Memory B cell (primary cell): ENCODE measurements around the gene MYZAP.

Source experiments
- ATAC-seq: fragments of 150-1000 bp; cut with Tn5 transposase; 2 replicates; pipeline ENCODE4 v1.10.0; 2021; ENCODE audit warnings: low read depth, mild to moderate bottlenecking, moderate library complexity
- DNase-seq, 2 donors: peaks; one replicate each; pipeline ENCODE4 v3.0.0; 2022; ENCODE audit warnings: low spot score in 2 of 2
- H3K27ac Mint-ChIP-seq: one replicate; pipeline ENCODE4 v1.8.0; 2022; ENCODE audit warnings: mild to moderate bottlenecking, moderate library complexity, mixed read lengths
- H3K27me3 Mint-ChIP-seq: one replicate; pipeline ENCODE4 v1.8.0; 2022; ENCODE audit warnings: mixed read lengths
- H3K36me3 Mint-ChIP-seq: one replicate; pipeline ENCODE4 v1.8.0; 2022; ENCODE audit warnings: mild to moderate bottlenecking, mixed read lengths
- H3K4me1 Mint-ChIP-seq: one replicate; pipeline ENCODE4 v1.8.0; 2022; ENCODE audit warnings: mixed read lengths
- H3K4me3 Mint-ChIP-seq: one replicate; pipeline ENCODE4 v1.8.0; 2022; ENCODE audit warnings: mild to moderate bottlenecking, moderate library complexity, mixed read lengths
- H3K9me3 Mint-ChIP-seq: one replicate; pipeline ENCODE4 v1.8.0; 2022; ENCODE audit warnings: mixed read lengths

The MYZAP gene

GRCh38 chr15:57571725-57572124 lies 20.0 kb upstream of the MYZAP start:
- DNase-seq (no peak), ATAC-seq (no peak)
- H3K36me3 Mint-ChIP-seq = no peaks in the 10 kb centered on the region
- no peaks in the 10 kb centered on the region for H3K9me3 Mint-ChIP-seq
- no peak overlapping the region for H3K27ac Mint-ChIP-seq
- H3K4me1 Mint-ChIP-seq = peaks cover 8% of the 10 kb centered on the region
- no peak overlapping the region for H3K4me3 Mint-ChIP-seq
- no peaks in the 10 kb centered on the region for H3K27me3 Mint-ChIP-seq

DNA sequence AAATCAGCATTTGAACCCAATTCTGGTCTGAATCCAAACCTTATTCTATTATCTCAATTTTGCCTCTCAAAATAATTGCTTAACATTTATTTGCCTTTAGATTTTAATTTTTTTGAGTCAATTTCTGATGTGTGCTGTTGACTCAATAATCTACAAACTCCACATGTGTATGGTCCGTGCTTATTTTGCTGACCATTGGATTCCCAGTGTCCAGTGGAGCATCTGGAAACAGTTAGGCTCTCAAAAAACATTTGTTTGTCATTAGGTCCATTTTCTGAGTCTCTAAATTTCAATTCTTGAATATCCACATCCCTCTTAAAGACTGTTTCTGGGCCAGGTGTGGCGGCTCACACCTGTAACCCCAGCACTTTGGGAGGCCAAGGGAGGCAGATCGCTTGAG lies 19.2 kb upstream of the MYZAP start:
- no peak for DNase-seq
- peaks cover 8% of the 10 kb centered on the region for H3K4me1 Mint-ChIP-seq
- no peaks in the 10 kb centered on the region for H3K36me3 Mint-ChIP-seq
- no peak overlapping the region for H3K27ac Mint-ChIP-seq
- no peak overlapping the region for H3K4me3 Mint-ChIP-seq
- no peak for ATAC-seq
- H3K9me3 Mint-ChIP-seq = no peaks in the 10 kb centered on the region
- no peaks in the 10 kb centered on the region for H3K27me3 Mint-ChIP-seq

- peak overlapping the region; percentile 33 for H3K27ac Mint-ChIP-seq
- ATAC-seq (no peak), DNase-seq (no peak)
- no peaks in the 10 kb centered on the region for H3K36me3 Mint-ChIP-seq
- H3K4me3 Mint-ChIP-seq = no peak overlapping the region
- no peaks in the 10 kb centered on the region for H3K9me3 Mint-ChIP-seq
- H3K27me3 Mint-ChIP-seq = no peaks in the 10 kb centered on the region
- peaks cover 6% of the 10 kb centered on the region for H3K4me1 Mint-ChIP-seq
Observed at GRCh38 chr15:57573151-57573550, 18.6 kb upstream of the MYZAP start.

- Mint-ChIP-seq H3K27ac (no peak overlapping the region), H3K9me3 (no peaks in the 10 kb centered on the region), H3K4me1 (peaks cover 2% of the 10 kb centered on the region), H3K27me3 (peaks cover 4% of the 10 kb centered on the region), H3K4me3 (no peak overlapping the region), H3K36me3 (no peaks in the 10 kb centered on the region)
- ATAC-seq = no peak
- no peak for DNase-seq
Observed at GRCh38 chr15:57575363-57575762, 16.3 kb upstream of the MYZAP start.

- Mint-ChIP-seq H3K27me3 (peaks cover 15% of the 10 kb centered on the region), H3K4me1 (no peaks in the 10 kb centered on the region)
- no peak for ATAC-seq
Observed at GRCh38 chr15:57578288-57578900, 13.3 kb upstream of the MYZAP start.

GRCh38 chr15:57580428-57580827 lies 11.3 kb upstream of the MYZAP start:
- no peak for ATAC-seq
- no peaks in the 10 kb centered on the region for H3K4me1 Mint-ChIP-seq
- peaks cover 15% of the 10 kb centered on the region for H3K27me3 Mint-ChIP-seq
- H3K9me3 Mint-ChIP-seq = peaks cover 5% of the 10 kb centered on the region
- no peak overlapping the region for H3K4me3 Mint-ChIP-seq
- no peak for DNase-seq
- H3K36me3 Mint-ChIP-seq = peaks cover 8% of the 10 kb centered on the region
- no peak overlapping the region for H3K27ac Mint-ChIP-seq

More at GRCh38 chr15:57578288-57578900, 13.3 kb upstream of the MYZAP start:
- H3K9me3 Mint-ChIP-seq = peaks cover 5% of the 10 kb centered on the region
- H3K27ac Mint-ChIP-seq = no peak overlapping the region
- no peak overlapping the region for H3K4me3 Mint-ChIP-seq
- DNase-seq = no peak
- H3K36me3 Mint-ChIP-seq = peaks cover 7% of the 10 kb centered on the region

DNA sequence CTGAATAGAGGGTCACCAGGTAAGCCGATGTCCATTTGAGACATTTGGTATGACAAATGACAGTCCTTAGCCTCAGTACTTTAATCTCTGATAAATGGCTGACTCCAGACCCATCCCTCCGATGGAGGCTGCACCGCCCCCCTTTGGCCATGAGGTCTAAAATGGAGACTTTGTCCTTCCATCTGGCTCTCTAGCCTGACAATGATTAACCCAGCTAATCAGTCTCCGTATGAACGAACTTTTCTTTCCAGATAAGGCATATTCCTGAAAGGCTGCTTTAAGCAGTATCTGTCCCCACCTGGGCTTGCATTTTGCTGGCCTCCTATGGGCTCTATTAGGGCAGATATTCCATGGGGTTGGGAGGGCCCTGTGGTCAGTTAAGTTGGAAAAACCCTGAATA lies 10.8 kb upstream of the MYZAP start:
- DNase-seq (no peak), ATAC-seq (no peak)
- Mint-ChIP-seq H3K4me3 (no peak overlapping the region), H3K9me3 (peaks cover 5% of the 10 kb centered on the region), H3K4me1 (no peaks in the 10 kb centered on the region), H3K36me3 (peaks cover 8% of the 10 kb centered on the region), H3K27me3 (peaks cover 15% of the 10 kb centered on the region), H3K27ac (no peak overlapping the region)

- Mint-ChIP-seq H3K27ac (no peak overlapping the region), H3K4me1 (peaks cover 2% of the 10 kb centered on the region), H3K27me3 (peaks cover 15% of the 10 kb centered on the region), H3K36me3 (peaks cover 8% of the 10 kb centered on the region), H3K4me3 (no peak overlapping the region), H3K9me3 (peaks cover 5% of the 10 kb centered on the region)
- DNase-seq (no peak), ATAC-seq (no peak)
Observed at GRCh38 chr15:57582090-57582489, 9.6 kb upstream of the MYZAP start.

- Mint-ChIP-seq H3K4me3 (no peak overlapping the region), H3K36me3 (peaks cover 12% of the 10 kb centered on the region), H3K9me3 (peaks cover 8% of the 10 kb centered on the region), H3K27ac (no peak overlapping the region), H3K4me1 (peaks cover 11% of the 10 kb centered on the region), H3K27me3 (peaks cover 15% of the 10 kb centered on the region)
- DNase-seq (no peak), ATAC-seq (no peak)
Observed at GRCh38 chr15:57583282-57583681, 8.4 kb upstream of the MYZAP start.

GRCh38 chr15:57583720-57584119 lies 8.0 kb upstream of the MYZAP start:
- peaks cover 15% of the 10 kb centered on the region for H3K27me3 Mint-ChIP-seq
- no peak overlapping the region for H3K4me3 Mint-ChIP-seq
- peaks cover 8% of the 10 kb centered on the region for H3K9me3 Mint-ChIP-seq
- peaks cover 11% of the 10 kb centered on the region for H3K4me1 Mint-ChIP-seq
- no peak for ATAC-seq
- H3K27ac Mint-ChIP-seq = no peak overlapping the region
- peaks cover 12% of the 10 kb centered on the region for H3K36me3 Mint-ChIP-seq
- DNase-seq = no peak

DNA sequence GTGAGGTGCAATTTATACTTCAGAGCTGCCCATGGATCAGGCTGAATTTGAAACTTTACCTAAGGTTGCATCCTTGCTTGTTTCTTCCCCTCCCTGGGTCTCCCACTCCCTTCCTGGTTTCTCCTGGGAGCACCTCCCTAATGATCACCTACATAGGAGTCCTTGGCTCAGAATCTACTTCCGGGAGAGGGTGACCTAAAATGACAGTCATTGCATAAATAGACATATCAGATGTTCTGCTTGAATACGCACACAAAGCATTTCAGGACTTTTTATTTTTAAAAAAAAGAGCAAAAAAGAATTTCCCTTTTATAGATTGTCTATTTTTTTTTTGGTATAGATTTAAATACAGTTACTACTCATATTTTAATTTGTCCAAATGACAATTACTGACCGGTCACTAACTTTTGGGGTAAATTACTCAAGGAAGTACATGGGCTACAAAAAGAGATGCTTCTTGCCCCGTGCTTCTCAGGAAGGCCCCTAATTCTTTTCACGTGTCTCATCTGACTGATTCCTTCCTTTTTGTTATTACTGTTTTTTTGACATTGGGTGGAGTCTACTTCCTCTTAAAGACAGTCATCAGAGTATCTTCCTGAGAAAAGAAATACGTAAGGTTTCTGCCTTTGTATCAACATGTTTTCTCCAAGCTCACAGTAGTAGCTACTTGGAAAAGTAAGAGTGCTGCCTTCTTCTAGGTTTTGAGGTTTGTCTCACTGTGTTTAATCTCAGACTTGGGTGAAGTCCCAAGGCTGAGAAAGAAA lies 4.9 kb upstream of the MYZAP start:
- ATAC-seq (peak; percentile 86), DNase-seq (peak in 1 of 2 donors; percentile 41)
- Mint-ChIP-seq H3K4me3 (peak overlapping the region; percentile 45), H3K27me3 (peaks cover 18% of the 10 kb centered on the region), H3K27ac (peak overlapping the region; percentile 90), H3K36me3 (peaks cover 15% of the 10 kb centered on the region), H3K4me1 (peaks cover 24% of the 10 kb centered on the region), H3K9me3 (peaks cover 8% of the 10 kb centered on the region)

GRCh38 chr15:57589281-57589680 lies 2.4 kb upstream of the MYZAP start:
- DNase-seq (no peak), ATAC-seq (no peak)
- no peak overlapping the region for H3K4me3 Mint-ChIP-seq
- peaks cover 14% of the 10 kb centered on the region for H3K27me3 Mint-ChIP-seq
- H3K9me3 Mint-ChIP-seq = peaks cover 2% of the 10 kb centered on the region
- H3K36me3 Mint-ChIP-seq = peaks cover 7% of the 10 kb centered on the region
- H3K4me1 Mint-ChIP-seq = peaks cover 24% of the 10 kb centered on the region
- no peak overlapping the region for H3K27ac Mint-ChIP-seq

DNA sequence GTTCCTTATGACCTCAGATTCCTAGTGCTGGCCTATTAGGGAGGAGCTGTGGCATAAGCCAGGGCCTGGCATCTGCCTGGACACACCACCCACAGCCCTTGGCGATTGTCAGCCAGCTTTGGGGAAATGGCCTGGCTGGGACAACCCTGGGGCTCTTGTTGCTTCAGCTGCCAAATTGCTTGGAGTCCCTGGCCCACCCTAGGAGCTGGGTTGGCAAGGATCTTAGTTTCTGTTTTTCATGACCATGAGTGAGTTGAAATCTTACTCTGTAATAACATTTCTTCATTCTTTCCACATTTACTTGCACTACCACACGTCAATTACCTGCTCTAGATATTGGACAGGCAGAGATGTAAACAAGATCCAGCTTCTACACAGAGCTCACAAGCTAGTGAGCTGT lies 1.9 kb upstream of the MYZAP start:
- DNase-seq (no peak), ATAC-seq (no peak)
- Mint-ChIP-seq H3K27me3 (peaks cover 14% of the 10 kb centered on the region), H3K4me1 (peaks cover 24% of the 10 kb centered on the region), H3K27ac (no peak overlapping the region), H3K4me3 (no peak overlapping the region), H3K36me3 (peaks cover 7% of the 10 kb centered on the region), H3K9me3 (peaks cover 2% of the 10 kb centered on the region)

GRCh38 chr15:57591237-57591821 lies 375 bp upstream of the MYZAP start:
- peak overlapping the region; percentile 79 for H3K4me3 Mint-ChIP-seq
- H3K27me3 Mint-ChIP-seq = peaks cover 14% of the 10 kb centered on the region
- H3K9me3 Mint-ChIP-seq = peaks cover 2% of the 10 kb centered on the region
- DNase-seq (peak in 1 of 2 donors; percentile 46), ATAC-seq (no peak)
- no peak overlapping the region for H3K27ac Mint-ChIP-seq
- H3K4me1 Mint-ChIP-seq = peaks cover 24% of the 10 kb centered on the region
- peaks cover 7% of the 10 kb centered on the region for H3K36me3 Mint-ChIP-seq
